ENCODE data around the gene PRKAR2B.

DNA sequence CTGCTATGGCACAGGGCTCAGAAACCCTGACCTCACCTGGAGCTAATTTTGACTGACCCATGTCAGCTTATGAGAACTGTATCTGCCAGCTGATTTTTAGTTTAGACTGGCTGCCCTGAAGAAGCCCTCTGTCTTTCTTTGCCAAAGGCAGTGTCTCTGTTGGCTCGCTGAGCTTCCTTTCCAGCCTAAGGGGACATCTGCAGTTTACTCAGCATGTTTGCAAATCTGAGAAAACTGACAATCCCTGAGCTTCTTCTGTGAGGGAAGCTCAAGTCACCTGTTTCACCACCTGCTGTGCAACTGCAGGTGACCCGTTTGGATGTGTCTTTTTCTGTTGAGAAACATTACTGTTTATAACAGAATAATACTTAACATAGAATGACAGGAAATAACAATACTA, 46.0 kb downstream of the PRKAR2B start:
- TF ChIP-seq POLR2AphosphoS5 (IDR thresholded peaks at IDR 0.05; ENCODE audit: low read depth) (no peak), CREB1 (CRISPR knock-in tag; IDR thresholded peaks at IDR 0.05; ENCODE audit: low read depth) (no peak)
- TF ChIP-seq, protein P1, sequence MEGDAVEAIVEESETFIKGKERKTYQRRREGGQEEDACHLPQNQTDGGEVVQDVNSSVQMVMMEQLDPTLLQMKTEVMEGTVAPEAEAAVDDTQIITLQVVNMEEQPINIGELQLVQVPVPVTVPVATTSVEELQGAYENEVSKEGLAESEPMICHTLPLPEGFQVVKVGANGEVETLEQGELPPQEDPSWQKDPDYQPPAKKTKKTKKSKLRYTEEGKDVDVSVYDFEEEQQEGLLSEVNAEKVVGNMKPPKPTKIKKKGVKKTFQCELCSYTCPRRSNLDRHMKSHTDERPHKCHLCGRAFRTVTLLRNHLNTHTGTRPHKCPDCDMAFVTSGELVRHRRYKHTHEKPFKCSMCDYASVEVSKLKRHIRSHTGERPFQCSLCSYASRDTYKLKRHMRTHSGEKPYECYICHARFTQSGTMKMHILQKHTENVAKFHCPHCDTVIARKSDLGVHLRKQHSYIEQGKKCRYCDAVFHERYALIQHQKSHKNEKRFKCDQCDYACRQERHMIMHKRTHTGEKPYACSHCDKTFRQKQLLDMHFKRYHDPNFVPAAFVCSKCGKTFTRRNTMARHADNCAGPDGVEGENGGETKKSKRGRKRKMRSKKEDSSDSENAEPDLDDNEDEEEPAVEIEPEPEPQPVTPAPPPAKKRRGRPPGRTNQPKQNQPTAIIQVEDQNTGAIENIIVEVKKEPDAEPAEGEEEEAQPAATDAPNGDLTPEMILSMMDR (conservative IDR thresholded peaks at IDR 0.05; ENCODE audit: low read depth in 2 of 2): no peak

All from GM23338 (cell line).